GM12878 (cell line): Measurements from ENCODE around the gene USP54. TPM values are rescaled to one million over a fixed set of nuclear protein-coding genes. Genes with fewer than 3 reads are reported as not detected.

Experiments
- ATAC-seq: fragments of 200-7000 bp; cut with Tn5 transposase; 3 replicates; pipeline ENCODE4 v1.9.1; 2020; ENCODE audit warnings: mild to moderate bottlenecking, moderate library complexity
- BruUV-seq: library from RNA; stranded (reverse); fragments of 400-500 nt; replicated peaks from 2 replicates; lab custom pipeline; 2021; lab: Mats Ljungman, UMichigan
- CTCF ChIA-PET: fragments of 300-600 bp; sonication (Branson Sonifier 250); formaldehyde crosslinking; extraction: SDS; loops from one replicate; lab custom pipeline; 2021; ENCODE audit warnings: inconsistent platforms; lab: Yijun Ruan, JAX
- POLR2A ChIA-PET: fragments of 350-600 bp; formaldehyde crosslinking; extraction: SDS; loops from one replicate; lab custom pipeline; 2021; ENCODE audit warnings: inconsistent platforms; lab: Charles Lee
- RAD21 ChIA-PET: fragments of 300-600 bp; sonication (Branson Sonifier 250); formaldehyde crosslinking; loops from one replicate; lab custom pipeline; 2023; ENCODE audit warnings: antibody characterized with exemption; ENCODE audit not compliant: unreplicated experiment; lab: Charles Lee
- SMC1A ChIA-PET: fragments of 300-600 bp; sonication (Branson Sonifier 250); formaldehyde crosslinking; loops from one replicate; lab custom pipeline; 2023; ENCODE audit not compliant: unreplicated experiment, uncharacterized antibody; lab: Charles Lee
- DNase-seq: peaks from one replicate; pipeline ENCODE4 v3.0.0-alpha.2; 2011; ENCODE audit warnings: low read depth, low spot score
- FAIRE-seq: peaks from 3 replicates; lab custom pipeline; 2011; peaks lifted over from hg19 to GRCh38; lab: Jason Lieb, UNC
- H2AFZ ChIP-seq: 2 replicates; pipeline ENCODE4 v1.6.0; 2011; ENCODE audit warnings: low read depth, low read length, control low read depth; ENCODE audit not compliant: control insufficient read depth
- H3K27ac ChIP-seq: 2 replicates; pipeline ENCODE4 v1.5.1; 2011; ENCODE audit warnings: control low read depth; ENCODE audit not compliant: control insufficient read depth, insufficient read depth
- H3K27me3 ChIP-seq, 2 experiments: replicated peaks in 1 of 2; 2 replicates each; pipeline versions ENCODE4 v1.6.0 to v1.6.1; 2011; ENCODE audit warnings: low read length in 1 of 2; ENCODE audit not compliant: control insufficient read depth in 2 of 2, insufficient read depth in 2 of 2
- H3K36me3 ChIP-seq, 2 experiments: 2 replicates each; pipeline ENCODE4 v1.5.1; 2011; ENCODE audit warnings: low read length in 1 of 2; ENCODE audit not compliant: control insufficient read depth in 2 of 2, insufficient read depth in 2 of 2
- H3K4me1 ChIP-seq: 2 replicates; pipeline ENCODE4 v1.6.1; 2011; ENCODE audit warnings: mild to moderate bottlenecking, low read length, moderate library complexity, mixed read lengths; ENCODE audit not compliant: control insufficient read depth, insufficient read depth
- H3K4me2 ChIP-seq: 2 replicates; pipeline ENCODE4 v1.6.0; 2011; ENCODE audit warnings: control low read depth; ENCODE audit not compliant: control insufficient read depth, insufficient read depth
- H3K4me3 ChIP-seq: fragments of 200-600 bp; sonication (generic); 2 replicates; pipeline ENCODE4 v1.5.1; 2016
- H3K79me2 ChIP-seq: 2 replicates; pipeline ENCODE4 v1.6.0; 2011; ENCODE audit warnings: low read length; ENCODE audit not compliant: control insufficient read depth, insufficient read depth
- H3K9ac ChIP-seq: 2 replicates; pipeline ENCODE4 v1.8.0; 2011; ENCODE audit warnings: low read length, control low read depth, mixed read lengths; ENCODE audit not compliant: control insufficient read depth, insufficient read depth
- H3K9me3 ChIP-seq: replicated peaks from 3 replicates; pipeline ENCODE4 v1.5.1; 2011; ENCODE audit warnings: mild to moderate bottlenecking, low read length; ENCODE audit not compliant: control insufficient read depth, insufficient read depth
- H4K20me1 ChIP-seq: 2 replicates; pipeline ENCODE4 v1.6.0; 2011; ENCODE audit not compliant: control insufficient read depth, insufficient read depth
- BMI1 ChIP-seq: fragments of 450-650 bp; IDR thresholded peaks from 2 replicates; pipeline ENCODE4 v1.6.1; 2016; ENCODE audit warnings: mild to moderate bottlenecking, moderate library complexity, borderline replicate concordance
- BRCA1 ChIP-seq: IDR thresholded peaks from 2 replicates; pipeline ENCODE4 v1.6.1; 2011; ENCODE audit warnings: low read depth, low read length, improper control_type of control experiment
- CHD4 ChIP-seq: fragments of 200-600 bp; sonication (generic); IDR thresholded peaks from 2 replicates; pipeline ENCODE4 v1.6.1; 2016; ENCODE audit warnings: mild to moderate bottlenecking
- GATAD2B ChIP-seq: fragments of 450-650 bp; conservative IDR thresholded peaks from 2 replicates; pipeline ENCODE4 v1.6.1; 2017; ENCODE audit warnings: low read depth, mild to moderate bottlenecking, moderate library complexity
- IRF4 ChIP-seq: IDR thresholded peaks from 2 replicates; pipeline ENCODE4 v1.6.1; 2011; ENCODE audit warnings: low read depth, low read length
- KAT2A ChIP-seq: conservative IDR thresholded peaks from 2 replicates; pipeline ENCODE4 v1.6.1; 2011; ENCODE audit warnings: low read depth, low read length; ENCODE audit not compliant: control insufficient read depth
- MYB ChIP-seq: fragments of 150-350 bp; IDR thresholded peaks from 2 replicates; pipeline ENCODE4 v1.6.1; 2014; ENCODE audit warnings: mild to moderate bottlenecking, low read depth, low read length, borderline replicate concordance
- NBN ChIP-seq: fragments of 450-650 bp; IDR thresholded peaks from 2 replicates; pipeline ENCODE4 v1.6.1; 2016
- NFXL1 ChIP-seq: fragments of 450-650 bp; IDR thresholded peaks from 2 replicates; pipeline ENCODE4 v1.6.1; 2017; ENCODE audit warnings: antibody characterized with exemption, mild to moderate bottlenecking, borderline replicate concordance
- SIN3A ChIP-seq: IDR thresholded peaks from 2 replicates; pipeline ENCODE4 v1.6.1; 2012; ENCODE audit warnings: low read depth, low read length, improper control_type of control experiment
- SMC3 ChIP-seq: IDR thresholded peaks from 2 replicates; pipeline ENCODE4 v1.6.1; 2011; ENCODE audit warnings: low read length, improper control_type of control experiment, borderline replicate concordance
- SUPT20H ChIP-seq: IDR thresholded peaks from 2 replicates; pipeline ENCODE4 v1.6.1; 2011; ENCODE audit warnings: low read depth, mild to moderate bottlenecking, low read length, moderate library complexity, borderline replicate concordance; ENCODE audit not compliant: control insufficient read depth
- TBL1XR1 ChIP-seq: IDR thresholded peaks from 2 replicates; pipeline ENCODE4 v1.6.1; 2012; ENCODE audit warnings: low read depth, low read length, improper control_type of control experiment
- ZNF24 ChIP-seq: fragments of 450-650 bp; IDR thresholded peaks from 2 replicates; pipeline ENCODE4 v1.6.1; 2017; ENCODE audit warnings: antibody characterized with exemption, mild to moderate bottlenecking
- ZNF622 ChIP-seq: fragments of 450-650 bp; IDR thresholded peaks from 2 replicates; pipeline ENCODE4 v1.6.1; 2017; ENCODE audit warnings: mild to moderate bottlenecking, inconsistent platforms
- WGBS: methylation state at CpG from one replicate; pipeline ENCODE4 v1.1.6; 2016; ENCODE audit warnings: low lambda C conversion rate; ENCODE audit not compliant: insufficient replicate concordance, insufficient coverage; ENCODE audit errors: missing lambda C conversion rate; 5-methylcytosine and 5-hydroxymethylcytosine counted together
- in situ Hi-C: fragments of 300-500 bp; cut with MboI; formaldehyde crosslinking; loops from 9 replicates; pipeline ENCODE4 v1.14.3; 2018; ENCODE audit warnings: mixed read lengths
- intact Hi-C: fragments of 100-400 bp; cut with micrococcal nuclease; formaldehyde crosslinking; loops from one replicate; pipeline ENCODE4 v1.14.2; 2022; ENCODE audit not compliant: unreplicated experiment
- polyA plus RNA-seq, 11 experiments: library from polyadenylated mRNA; depleted of rRNA in 4 of 11; unstranded in 6 of 11; stranded (reverse) in 5 of 11; fragments of >200 nt; fragmentation: Nextera tagmentation in 4 of 11; fragmentation: Illumina TruSeq in 1 of 11; extraction: Ambion mirVana in 4 of 11; extraction: Trizol in 1 of 11; gene quantifications; 1 replicate in 1 of 11; 2 replicates in 10 of 11; pipeline versions ENCODE4 v1.2.1 to v1.2.3, GENCODE V29; 2011 to 2016; ENCODE audit warnings: inconsistent platforms in 2 of 11, missing spikeins in 2 of 11, low read depth in 1 of 11
- total RNA-seq, 4 experiments: library from RNA; depleted of rRNA in 3 of 4; stranded (reverse); fragments of >200 nt in 3 of 4; fragmentation: Illumina TruSeq in 1 of 4; extraction: Trizol in 1 of 4; gene quantifications; 2 replicates each; pipeline versions ENCODE4 v1.2.1 to v1.2.3, GENCODE V29; 2013 to 2021
- TF ChIP-seq, protein P1 (sequence below): fragments of 450-650 bp; IDR thresholded peaks from 2 replicates; pipeline ENCODE4 v1.6.1; 2016; ENCODE audit warnings: mild to moderate bottlenecking
- TF ChIP-seq, protein P2 (sequence below): IDR thresholded peaks from 2 replicates; pipeline ENCODE4 v1.6.1; 2011; ENCODE audit warnings: low read depth, mild to moderate bottlenecking, low read length, moderate library complexity, borderline replicate concordance; ENCODE audit errors: extremely low read depth
- TF ChIP-seq, protein P3 (sequence below): fragments of 450-650 bp; IDR thresholded peaks from 2 replicates; pipeline ENCODE4 v1.6.1; 2017; ENCODE audit warnings: mild to moderate bottlenecking
- TF ChIP-seq, protein P4 (sequence below): IDR thresholded peaks from 2 replicates; pipeline ENCODE4 v1.6.1; 2012; ENCODE audit warnings: mild to moderate bottlenecking, low read depth, low read length

Gene USP54
- total and polyA plus RNA-seq, 10 of the 15 experiments (the other 5 are each of a cell fraction or from before 2014, with no cell fraction given): 0.93 to 10.5 (median 5.5) TPM

DNA sequence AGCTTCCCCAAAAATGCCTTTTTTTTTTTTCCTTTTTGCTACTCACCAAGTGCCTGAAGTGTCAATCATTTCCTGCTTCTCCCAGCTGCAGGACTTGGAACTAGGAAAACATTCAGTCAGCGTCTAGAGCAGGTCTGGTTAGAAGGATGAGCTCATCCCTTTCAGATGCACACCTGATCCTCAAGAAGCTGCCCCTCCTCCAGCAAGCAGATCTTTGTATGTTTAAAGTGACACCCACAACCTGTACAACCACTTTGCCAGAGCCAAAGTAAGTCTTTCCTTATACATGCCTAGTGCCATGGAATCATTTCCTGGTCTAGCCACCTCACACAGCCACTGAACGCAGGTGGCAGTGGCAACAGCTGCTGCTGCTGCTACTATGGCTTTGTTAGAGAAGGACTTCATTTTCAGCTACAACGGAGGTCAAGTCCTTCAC, 10.4 kb upstream of the USP54 start:
- BruUV-seq: no TSS peak
- ATAC-seq (no peak), FAIRE-seq (no peak), DNase-seq (no peak)
- Histone ChIP-seq H3K27me3 (no peaks in the 10 kb centered on the region), H3K4me2 (no peak overlapping the region), H3K9me3 (no peaks in the 10 kb centered on the region), H3K79me2 (no peaks in the 10 kb centered on the region), H3K27ac (no peak overlapping the region), H2AFZ (no peak overlapping the region), H3K9ac (no peak overlapping the region), H4K20me1 (no peaks in the 10 kb centered on the region), H3K4me3 (no peak overlapping the region), H3K4me1 (no peaks in the 10 kb centered on the region), H3K36me3 (no peaks in the 10 kb centered on the region)
- RAD21 ChIA-PET: interaction anchor here (1.2 kb wide), 1 partner anchor 88 kb away, joined by 3 read pairs; no protein-coding TSS in a partner anchor
- 65% methylated on average over 3 of the region's 3 CpGs for WGBS
- intact Hi-C loops: no loop called here
- POLR2A ChIA-PET: interaction anchor here (1.0 to 1.1 kb wide), 2 partner anchors 11 kb away, joined by 3 to 5 read pairs; no protein-coding TSS in a partner anchor
- CTCF ChIA-PET: interaction anchor here (0.8 to 1.5 kb wide), 5 partner anchors 9 to 73 kb away, joined by 3 to 6 read pairs (median 3); no protein-coding TSS in a partner anchor
- SMC1A ChIA-PET: interaction anchor here (1.2 to 1.7 kb wide), 2 partner anchors 10 kb away, joined by 4 to 5 read pairs; partner anchors contain the start of gene USP54
- in situ Hi-C loops: no loop called here
- TF ChIP-seq SUPT20H: no peak
- TF ChIP-seq, protein P1, sequence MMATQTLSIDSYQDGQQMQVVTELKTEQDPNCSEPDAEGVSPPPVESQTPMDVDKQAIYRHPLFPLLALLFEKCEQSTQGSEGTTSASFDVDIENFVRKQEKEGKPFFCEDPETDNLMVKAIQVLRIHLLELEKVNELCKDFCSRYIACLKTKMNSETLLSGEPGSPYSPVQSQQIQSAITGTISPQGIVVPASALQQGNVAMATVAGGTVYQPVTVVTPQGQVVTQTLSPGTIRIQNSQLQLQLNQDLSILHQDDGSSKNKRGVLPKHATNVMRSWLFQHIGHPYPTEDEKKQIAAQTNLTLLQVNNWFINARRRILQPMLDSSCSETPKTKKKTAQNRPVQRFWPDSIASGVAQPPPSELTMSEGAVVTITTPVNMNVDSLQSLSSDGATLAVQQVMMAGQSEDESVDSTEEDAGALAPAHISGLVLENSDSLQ: no peak
- no peak for TF ChIP-seq KAT2A
- no peak for TF ChIP-seq SIN3A
- TF ChIP-seq, protein P2, sequence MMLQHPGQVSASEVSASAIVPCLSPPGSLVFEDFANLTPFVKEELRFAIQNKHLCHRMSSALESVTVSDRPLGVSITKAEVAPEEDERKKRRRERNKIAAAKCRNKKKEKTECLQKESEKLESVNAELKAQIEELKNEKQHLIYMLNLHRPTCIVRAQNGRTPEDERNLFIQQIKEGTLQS: no peak
- no peak for TF ChIP-seq MYB
- no peak for TF ChIP-seq NBN
- no peak for TF ChIP-seq TBL1XR1
- TF ChIP-seq, protein P3, sequence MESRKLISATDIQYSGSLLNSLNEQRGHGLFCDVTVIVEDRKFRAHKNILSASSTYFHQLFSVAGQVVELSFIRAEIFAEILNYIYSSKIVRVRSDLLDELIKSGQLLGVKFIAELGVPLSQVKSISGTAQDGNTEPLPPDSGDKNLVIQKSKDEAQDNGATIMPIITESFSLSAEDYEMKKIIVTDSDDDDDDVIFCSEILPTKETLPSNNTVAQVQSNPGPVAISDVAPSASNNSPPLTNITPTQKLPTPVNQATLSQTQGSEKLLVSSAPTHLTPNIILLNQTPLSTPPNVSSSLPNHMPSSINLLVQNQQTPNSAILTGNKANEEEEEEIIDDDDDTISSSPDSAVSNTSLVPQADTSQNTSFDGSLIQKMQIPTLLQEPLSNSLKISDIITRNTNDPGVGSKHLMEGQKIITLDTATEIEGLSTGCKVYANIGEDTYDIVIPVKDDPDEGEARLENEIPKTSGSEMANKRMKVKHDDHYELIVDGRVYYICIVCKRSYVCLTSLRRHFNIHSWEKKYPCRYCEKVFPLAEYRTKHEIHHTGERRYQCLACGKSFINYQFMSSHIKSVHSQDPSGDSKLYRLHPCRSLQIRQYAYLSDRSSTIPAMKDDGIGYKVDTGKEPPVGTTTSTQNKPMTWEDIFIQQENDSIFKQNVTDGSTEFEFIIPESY: no peak
- no peak for TF ChIP-seq GATAD2B
- TF ChIP-seq NFXL1: no peak
- no peak for TF ChIP-seq ZNF24
- TF ChIP-seq, protein P4, sequence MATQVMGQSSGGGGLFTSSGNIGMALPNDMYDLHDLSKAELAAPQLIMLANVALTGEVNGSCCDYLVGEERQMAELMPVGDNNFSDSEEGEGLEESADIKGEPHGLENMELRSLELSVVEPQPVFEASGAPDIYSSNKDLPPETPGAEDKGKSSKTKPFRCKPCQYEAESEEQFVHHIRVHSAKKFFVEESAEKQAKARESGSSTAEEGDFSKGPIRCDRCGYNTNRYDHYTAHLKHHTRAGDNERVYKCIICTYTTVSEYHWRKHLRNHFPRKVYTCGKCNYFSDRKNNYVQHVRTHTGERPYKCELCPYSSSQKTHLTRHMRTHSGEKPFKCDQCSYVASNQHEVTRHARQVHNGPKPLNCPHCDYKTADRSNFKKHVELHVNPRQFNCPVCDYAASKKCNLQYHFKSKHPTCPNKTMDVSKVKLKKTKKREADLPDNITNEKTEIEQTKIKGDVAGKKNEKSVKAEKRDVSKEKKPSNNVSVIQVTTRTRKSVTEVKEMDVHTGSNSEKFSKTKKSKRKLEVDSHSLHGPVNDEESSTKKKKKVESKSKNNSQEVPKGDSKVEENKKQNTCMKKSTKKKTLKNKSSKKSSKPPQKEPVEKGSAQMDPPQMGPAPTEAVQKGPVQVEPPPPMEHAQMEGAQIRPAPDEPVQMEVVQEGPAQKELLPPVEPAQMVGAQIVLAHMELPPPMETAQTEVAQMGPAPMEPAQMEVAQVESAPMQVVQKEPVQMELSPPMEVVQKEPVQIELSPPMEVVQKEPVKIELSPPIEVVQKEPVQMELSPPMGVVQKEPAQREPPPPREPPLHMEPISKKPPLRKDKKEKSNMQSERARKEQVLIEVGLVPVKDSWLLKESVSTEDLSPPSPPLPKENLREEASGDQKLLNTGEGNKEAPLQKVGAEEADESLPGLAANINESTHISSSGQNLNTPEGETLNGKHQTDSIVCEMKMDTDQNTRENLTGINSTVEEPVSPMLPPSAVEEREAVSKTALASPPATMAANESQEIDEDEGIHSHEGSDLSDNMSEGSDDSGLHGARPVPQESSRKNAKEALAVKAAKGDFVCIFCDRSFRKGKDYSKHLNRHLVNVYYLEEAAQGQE: no peak
- TF ChIP-seq BMI1: no peak
- TF ChIP-seq CHD4: no peak
- no peak for TF ChIP-seq IRF4
- no peak for TF ChIP-seq SMC3
- no peak for TF ChIP-seq BRCA1
- no peak for TF ChIP-seq ZNF622
